ENCODE data around the gene BAHCC1.
"Not testable (repeated sequence)": the region's sequence is repeated elsewhere in the genome, so short reads cannot be mapped to it uniquely, and the experiment has no call there.

The BAHCC1 gene

DNA sequence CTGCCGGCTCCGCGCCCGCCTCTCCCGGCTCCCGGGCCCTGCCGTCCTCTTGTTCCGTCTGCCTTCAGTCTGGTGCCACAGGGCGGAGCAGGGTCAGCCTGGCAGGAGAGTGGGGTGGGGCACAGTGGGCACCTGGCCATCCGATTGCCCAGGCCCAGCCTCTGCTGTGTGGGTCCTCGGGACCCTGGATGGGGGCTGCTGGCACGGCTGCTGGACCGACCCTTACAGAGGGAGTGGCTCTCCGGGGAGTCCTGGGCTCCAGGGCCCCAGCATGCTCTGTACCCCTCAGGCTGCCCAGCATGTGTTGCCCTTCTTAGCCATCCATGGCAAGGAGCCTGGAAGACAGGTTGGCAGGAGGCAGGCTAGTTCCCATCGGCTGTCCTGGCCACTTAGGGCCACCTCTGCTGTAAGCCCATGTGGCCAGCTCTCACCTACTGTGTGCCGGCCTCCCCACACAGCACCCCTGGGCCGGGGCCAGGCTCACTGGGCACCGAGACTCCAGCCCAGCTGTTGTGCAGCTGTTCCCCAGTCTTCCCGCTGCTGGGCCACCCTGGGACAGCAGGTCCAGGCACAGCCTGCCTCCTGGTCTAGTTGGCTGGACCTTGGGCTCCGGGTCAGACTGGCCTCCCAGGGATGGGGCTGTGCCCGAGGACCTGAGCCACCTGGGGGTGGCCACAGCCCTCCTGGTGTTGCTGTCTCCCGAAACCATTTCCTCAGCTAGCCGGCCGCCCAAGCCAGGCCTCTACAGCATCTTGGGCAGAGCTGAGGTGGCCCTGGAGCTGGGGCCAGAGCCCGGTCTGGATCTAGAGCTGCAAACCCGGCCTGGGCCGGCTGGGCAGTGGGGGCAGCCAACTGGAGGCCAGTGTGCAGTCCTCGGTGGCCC lies 24.9 kb downstream of the BAHCC1 start:
- in situ Hi-C loops (cut with MboI; ENCODE audit: low pct_unique_long_range_greater_than_20kb, low sequenced_read_pairs, unreplicated experiment), result no loop called here
- TF ChIP-seq, protein P1, sequence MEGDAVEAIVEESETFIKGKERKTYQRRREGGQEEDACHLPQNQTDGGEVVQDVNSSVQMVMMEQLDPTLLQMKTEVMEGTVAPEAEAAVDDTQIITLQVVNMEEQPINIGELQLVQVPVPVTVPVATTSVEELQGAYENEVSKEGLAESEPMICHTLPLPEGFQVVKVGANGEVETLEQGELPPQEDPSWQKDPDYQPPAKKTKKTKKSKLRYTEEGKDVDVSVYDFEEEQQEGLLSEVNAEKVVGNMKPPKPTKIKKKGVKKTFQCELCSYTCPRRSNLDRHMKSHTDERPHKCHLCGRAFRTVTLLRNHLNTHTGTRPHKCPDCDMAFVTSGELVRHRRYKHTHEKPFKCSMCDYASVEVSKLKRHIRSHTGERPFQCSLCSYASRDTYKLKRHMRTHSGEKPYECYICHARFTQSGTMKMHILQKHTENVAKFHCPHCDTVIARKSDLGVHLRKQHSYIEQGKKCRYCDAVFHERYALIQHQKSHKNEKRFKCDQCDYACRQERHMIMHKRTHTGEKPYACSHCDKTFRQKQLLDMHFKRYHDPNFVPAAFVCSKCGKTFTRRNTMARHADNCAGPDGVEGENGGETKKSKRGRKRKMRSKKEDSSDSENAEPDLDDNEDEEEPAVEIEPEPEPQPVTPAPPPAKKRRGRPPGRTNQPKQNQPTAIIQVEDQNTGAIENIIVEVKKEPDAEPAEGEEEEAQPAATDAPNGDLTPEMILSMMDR (IDR thresholded peaks at IDR 0.05; ENCODE audit: extremely low read depth, insufficient read depth, missing control alignments), result no peak
- DNase-seq (ENCODE audit: low spot score), result no peak

DNA sequence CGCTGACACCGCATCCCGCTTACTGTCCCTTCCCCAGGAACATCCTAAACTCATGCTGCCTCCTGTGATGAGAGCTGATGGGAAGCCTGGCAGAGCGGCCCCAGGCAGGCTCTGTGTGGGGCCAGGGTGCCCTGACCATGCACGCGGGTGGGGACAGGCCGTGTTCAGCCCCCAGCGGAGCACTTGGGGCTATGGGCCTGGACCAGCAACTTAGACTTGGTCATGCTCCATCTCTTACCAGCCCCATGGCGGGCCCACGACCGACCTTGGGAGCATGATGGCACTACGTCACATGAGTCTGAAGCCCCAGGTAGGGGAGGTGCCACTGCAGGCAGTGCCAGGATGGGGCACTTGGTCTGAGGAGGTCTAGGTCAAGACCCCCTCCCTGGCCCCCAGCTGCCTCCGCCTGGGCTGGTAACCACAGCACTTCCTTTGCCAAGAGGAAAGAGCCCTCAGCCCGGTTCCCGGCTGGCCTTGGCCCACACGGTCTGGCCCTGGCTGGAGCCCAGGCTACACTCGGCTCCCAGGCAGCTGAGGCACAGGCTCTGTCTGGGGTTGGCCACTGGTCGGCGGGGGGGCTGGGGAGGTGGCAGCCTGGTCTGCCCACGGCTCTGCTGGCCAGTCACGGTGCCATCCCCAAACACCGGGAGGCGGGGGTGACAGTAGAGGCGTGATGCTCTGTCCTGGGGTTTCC lies 25.7 kb downstream of the BAHCC1 start:
- in situ Hi-C loops (cut with MboI; ENCODE audit: low pct_unique_long_range_greater_than_20kb, low sequenced_read_pairs, unreplicated experiment), result no loop called here
- TF ChIP-seq, protein P1 (IDR thresholded peaks at IDR 0.05; ENCODE audit: extremely low read depth, insufficient read depth, missing control alignments), result no peak
- no peak for DNase-seq (ENCODE audit: low spot score)

DNA sequence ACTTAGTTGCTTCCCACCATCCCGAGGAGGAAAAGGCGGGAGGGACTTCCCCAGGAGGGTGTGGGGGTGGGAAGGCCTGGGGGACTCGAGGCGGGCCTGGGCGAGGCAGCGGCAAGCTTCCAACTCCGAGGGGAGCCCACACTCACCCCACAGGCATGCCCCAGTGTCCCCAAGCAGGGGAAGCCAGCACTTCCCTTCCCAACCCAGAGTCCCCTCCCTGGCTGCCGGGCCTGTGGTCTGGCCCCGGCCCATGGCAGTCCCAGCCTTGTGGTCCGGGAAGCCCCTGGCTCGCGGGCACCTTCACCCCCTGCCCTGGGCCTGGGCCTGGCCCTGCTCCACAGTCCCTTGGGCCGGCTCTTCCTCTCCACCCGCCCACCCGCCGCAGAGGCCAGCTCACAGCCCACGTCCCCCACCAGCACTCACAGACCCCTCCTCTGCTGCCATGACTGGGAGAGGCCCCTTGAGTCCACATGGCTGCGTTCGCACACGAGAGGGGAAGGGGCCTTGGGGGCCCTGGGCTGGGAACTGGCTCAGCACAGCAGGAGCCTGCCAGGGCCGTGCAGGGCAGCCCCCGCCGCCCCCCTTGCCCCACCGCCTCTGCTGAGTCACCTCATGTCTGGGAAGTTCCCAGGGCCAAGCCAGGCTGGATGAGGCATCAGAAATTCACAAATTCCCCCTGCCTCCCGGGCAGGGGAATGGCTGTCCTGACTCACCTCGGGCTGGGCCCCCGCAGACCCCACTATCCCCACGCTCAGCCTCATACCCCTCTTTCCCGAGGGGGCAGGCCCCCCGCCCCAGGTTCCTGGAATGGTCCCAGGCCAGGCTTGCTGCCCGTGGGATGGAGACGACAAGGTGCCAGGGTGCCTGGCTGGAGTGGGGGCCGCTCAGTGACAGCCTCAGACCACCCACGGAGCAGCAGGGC lies 27.8 kb downstream of the BAHCC1 start:
- TF ChIP-seq, protein P1 (IDR thresholded peaks at IDR 0.05; ENCODE audit: extremely low read depth, insufficient read depth, missing control alignments), result no peak
- DNase-seq (ENCODE audit: low spot score), result no peak
- in situ Hi-C loops (cut with MboI; ENCODE audit: low pct_unique_long_range_greater_than_20kb, low sequenced_read_pairs, unreplicated experiment), result no loop called here

DNA sequence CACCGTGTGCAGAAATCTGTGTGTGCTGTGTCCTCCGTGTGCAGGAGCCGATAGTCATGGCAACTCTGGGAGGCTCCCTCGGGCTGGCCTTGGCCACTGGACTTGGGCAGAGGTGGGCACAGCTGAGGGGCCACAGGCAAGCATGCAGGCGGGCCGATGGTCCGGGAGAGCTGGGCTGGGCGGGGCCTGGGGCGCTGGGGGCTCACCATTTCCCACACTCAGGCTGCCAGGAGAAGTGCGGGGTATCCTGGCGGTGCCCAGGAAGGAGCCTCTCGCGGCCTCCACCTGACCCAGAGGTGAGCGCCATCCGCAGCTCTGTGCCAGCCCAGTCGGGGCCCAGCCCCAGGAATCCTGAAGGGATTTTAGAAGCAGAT lies 28.4 kb downstream of the BAHCC1 start:
- DNase-seq (ENCODE audit: low spot score), result no peak
- TF ChIP-seq, protein P1 (IDR thresholded peaks at IDR 0.05; ENCODE audit: extremely low read depth, insufficient read depth, missing control alignments), result no peak
- in situ Hi-C loops (cut with MboI; ENCODE audit: low pct_unique_long_range_greater_than_20kb, low sequenced_read_pairs, unreplicated experiment), result no loop called here

DNA sequence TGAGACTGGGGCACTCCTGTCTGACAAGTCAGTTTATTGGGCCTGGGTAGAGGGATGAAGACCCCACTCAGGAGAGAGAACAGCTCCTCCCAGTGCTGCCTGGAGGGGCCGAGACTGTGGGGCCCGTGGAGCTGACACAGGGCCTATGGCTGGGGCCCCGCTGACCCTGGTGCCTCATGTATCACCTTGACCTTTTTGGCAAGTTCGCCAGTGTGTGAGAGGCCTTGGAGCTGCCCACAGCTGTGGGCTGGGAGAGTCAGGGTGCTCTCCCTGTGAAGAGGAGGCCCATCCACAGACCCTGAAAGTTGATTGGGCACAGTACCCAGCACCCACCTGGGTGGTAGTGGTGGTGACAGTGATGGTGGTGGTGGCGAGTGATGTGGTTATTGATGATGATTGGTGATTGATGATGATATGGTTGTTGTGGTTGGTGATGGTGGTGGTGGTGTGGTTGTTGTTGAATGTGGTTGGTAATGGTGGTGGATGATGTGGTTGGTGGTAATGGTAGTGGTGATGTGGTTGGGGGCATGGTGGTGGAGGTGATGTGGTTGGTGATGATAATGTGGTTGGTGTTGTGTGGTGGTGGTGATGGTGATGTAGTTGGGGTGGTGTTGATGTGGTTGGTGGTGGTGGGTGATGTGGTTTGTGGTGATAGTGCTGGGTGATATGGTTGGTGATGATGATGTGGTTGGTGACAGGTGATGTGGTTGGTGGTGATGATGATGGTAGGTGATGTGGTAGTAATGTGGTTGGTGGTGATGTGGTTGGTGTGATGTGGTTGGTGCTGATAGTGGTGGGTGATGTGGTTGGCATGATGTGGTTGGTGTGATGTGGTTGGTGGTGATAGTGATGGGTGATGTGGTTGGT lies 29.1 kb downstream of the BAHCC1 start:
- in situ Hi-C loops (cut with MboI; ENCODE audit: low pct_unique_long_range_greater_than_20kb, low sequenced_read_pairs, unreplicated experiment), result no loop called here
- TF ChIP-seq, protein P1 (IDR thresholded peaks at IDR 0.05; ENCODE audit: extremely low read depth, insufficient read depth, missing control alignments), result no peak
- DNase-seq (ENCODE audit: low spot score), result no peak

DNA sequence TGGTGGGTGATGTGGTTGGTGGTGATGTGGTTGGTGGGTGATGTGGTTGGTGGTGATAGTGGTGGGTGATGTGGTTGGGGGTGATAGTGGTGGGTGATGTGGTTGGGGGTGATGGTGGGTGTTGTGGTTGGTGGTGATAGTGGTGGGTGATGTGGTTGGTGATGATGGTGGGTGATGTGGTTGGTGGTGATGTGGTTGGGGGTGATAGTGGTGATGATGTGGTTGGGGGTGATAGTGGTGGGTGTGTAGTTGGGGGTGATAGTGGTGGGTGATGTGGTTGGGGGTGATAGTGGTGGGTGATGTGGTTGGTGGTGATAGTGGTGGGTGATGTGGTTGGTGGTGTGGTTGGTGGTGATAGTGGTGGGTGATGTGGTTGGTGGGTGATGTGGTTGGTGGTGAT lies 29.8 kb downstream of the BAHCC1 start:
- in situ Hi-C loops (cut with MboI; ENCODE audit: low pct_unique_long_range_greater_than_20kb, low sequenced_read_pairs, unreplicated experiment); DNase-seq (ENCODE audit: low spot score): not testable (repeated sequence)

DNA sequence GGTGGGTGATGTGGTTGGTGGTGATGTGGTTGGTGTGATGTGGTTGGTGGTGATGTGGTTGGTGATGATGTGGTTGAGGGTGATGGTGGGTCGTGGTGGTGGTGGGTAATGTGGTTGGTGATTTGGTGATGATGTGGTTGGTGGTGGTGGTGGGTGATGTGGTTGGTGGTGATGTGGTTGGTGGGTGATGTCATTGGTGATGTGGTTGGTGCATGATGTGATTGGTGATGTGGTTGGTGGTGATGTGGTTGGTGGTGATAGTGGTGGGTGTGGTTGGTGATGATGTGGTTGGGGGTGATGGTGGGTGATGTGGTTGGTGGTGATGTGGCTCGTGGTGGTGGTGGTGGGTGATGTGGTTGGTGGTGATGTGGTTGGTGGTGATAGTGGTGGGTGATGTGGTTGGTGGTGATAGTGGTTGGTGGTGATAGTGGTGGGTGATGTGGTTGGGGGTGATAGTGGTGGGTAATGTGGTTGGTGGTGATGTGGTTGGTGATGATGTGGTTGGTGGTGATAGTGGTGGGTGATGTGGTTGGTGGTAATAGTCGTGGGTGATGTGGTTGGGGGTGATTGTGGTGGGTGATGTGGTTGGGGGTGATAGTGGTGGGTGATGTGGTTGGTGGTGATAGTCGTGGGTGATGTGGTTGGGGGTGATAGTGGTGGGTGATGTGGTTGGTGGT lies 30.6 kb downstream of the BAHCC1 start:
- in situ Hi-C loops (cut with MboI; ENCODE audit: low pct_unique_long_range_greater_than_20kb, low sequenced_read_pairs, unreplicated experiment), result not testable (repeated sequence)

More for the DNA sequence above, 30.6 kb downstream of the BAHCC1 start:
- not testable (repeated sequence) for DNase-seq (ENCODE audit: low spot score)

Measured in GM13977 (cell line).